Measurements from ENCODE around the gene MGMT. TPM values are rescaled to one million over a fixed set of nuclear protein-coding genes. Genes with fewer than 3 reads are reported as not detected.

Gene MGMT
- total RNA-seq, 1 experiment from 2014 or later: 11.5 TPM

- TF ChIP-seq ZBTB33 (IDR thresholded peaks at IDR 0.05; ENCODE audit: extremely low read depth, insufficient replicate concordance, low read length) (no peak), ZNF274 (IDR thresholded peaks at IDR 0.05; ENCODE audit: low read depth, low read length) (no peak), POLR2A (IDR thresholded peaks at IDR 0.05; ENCODE audit: borderline replicate concordance, extremely low read depth, insufficient read depth, insufficient read length) (no peak), ELF1 (IDR thresholded peaks at IDR 0.05; ENCODE audit: borderline replicate concordance, low read depth) (no peak), EZH2 (IDR thresholded peaks at IDR 0.05) (no peak), TCF7L2 (IDR thresholded peaks at IDR 0.05; ENCODE audit: borderline replicate concordance, extremely low read depth, insufficient read depth, insufficient read length) (no peak), SRF (IDR thresholded peaks at IDR 0.05; ENCODE audit: low read depth) (no peak), ZFX (IDR thresholded peaks at IDR 0.05) (no peak), ATF3 (IDR thresholded peaks at IDR 0.05) (no peak), SP1 (IDR thresholded peaks at IDR 0.05; ENCODE audit: low read depth) (no peak)
These were observed 113.9 kb downstream of the MGMT start (continued) for GRCh38 chr10:129580901-129581300.

- intact Hi-C loops (cut with micrococcal nuclease): no loop called here
- H3K4me2 ChIP-seq (ENCODE audit: low read length): no peak overlapping the region
- H3K27me3 ChIP-seq (ENCODE audit: insufficient read depth, low read length): no peaks in the 10 kb centered on the region
- H3K9ac ChIP-seq (ENCODE audit: low read length): no peak overlapping the region
- DNase-seq (ENCODE audit: low read depth, low spot score) (no peak), ATAC-seq (no peak)
- POLR2A ChIA-PET: no interaction called here
- no peaks in the 10 kb centered on the region for H3K79me2 ChIP-seq (ENCODE audit: insufficient read depth, low read length)
- no peak overlapping the region for H3K27ac ChIP-seq (ENCODE audit: low read depth, low read length)
- H3K9me2 ChIP-seq (ENCODE audit: insufficient read depth): no peaks in the 10 kb centered on the region
- no peaks in the 10 kb centered on the region; a peak in 1 of 4 replicates for H3K9me3 ChIP-seq (ENCODE audit: control insufficient read depth in 1 of 2, insufficient read depth in 1 of 2, low read depth in 1 of 2, low read length in 2 of 2)
- H3K36me3 ChIP-seq (ENCODE audit: control insufficient read depth in 1 of 2, insufficient read depth in 2 of 2, low read length in 2 of 2): no peaks in the 10 kb centered on the region
- no peaks in the 10 kb centered on the region for H3K4me1 ChIP-seq (ENCODE audit: control insufficient read depth in 1 of 2, insufficient read depth in 2 of 2, low read length in 2 of 2)
- no peak for TF ChIP-seq TCF7L2 (IDR thresholded peaks at IDR 0.05; ENCODE audit: borderline replicate concordance, extremely low read depth, insufficient read depth, insufficient read length)
- no peak for TF ChIP-seq EGR1 (IDR thresholded peaks at IDR 0.05; ENCODE audit: low read depth)
- TF ChIP-seq POLR2A (IDR thresholded peaks at IDR 0.05; ENCODE audit: borderline replicate concordance, extremely low read depth, insufficient read depth, insufficient read length): no peak
- TF ChIP-seq EZH2 (IDR thresholded peaks at IDR 0.05): no peak
- no peak for TF ChIP-seq RAD21 (IDR thresholded peaks at IDR 0.05; ENCODE audit: low read depth)
- no peak for TF ChIP-seq ZNF274 (IDR thresholded peaks at IDR 0.05; ENCODE audit: low read depth, low read length)
- RAD21 ChIA-PET (ENCODE audit: low non-redundant PET in 1 of 2, low total read pairs in 2 of 2, uncharacterized antibody in 2 of 2, unreplicated experiment in 2 of 2): no interaction called here
- CTCF ChIA-PET: no interaction called here
- no TSS peak for BruUV-seq (replicated peaks)
- H4K20me1 ChIP-seq (ENCODE audit: insufficient read depth): no peaks in the 10 kb centered on the region
- H2AFZ ChIP-seq (ENCODE audit: low read depth, low read length, poor library complexity, severe bottlenecking): no peak overlapping the region
- H3K4me3 ChIP-seq (replicated peaks in 1 of 2; ENCODE audit: low read depth in 1 of 2, low read length in 2 of 2): no peak overlapping the region
These were observed 114.9 kb downstream of the MGMT start for GRCh38 chr10:129581827-129582411.
